PC-9 (cell line): Measurements from ENCODE around the gene STRADA.

Experiments used
- CTCF ChIP-seq: fragments of 200-600 bp; sonication (generic); conservative IDR thresholded peaks from 2 replicates; pipeline ENCODE4 v1.6.1; 2017; ENCODE audit warnings: mixed run types, antibody characterized with exemption, mild to moderate bottlenecking, moderate library complexity
- EZH2 ChIP-seq: fragments of 200-600 bp; sonication (generic); IDR thresholded peaks from 2 replicates; pipeline ENCODE4 v1.8.0; 2017; ENCODE audit warnings: antibody characterized with exemption, low read depth

GRCh38 chr17:63679214-63679613 is 62.4 kb downstream of the STRADA start:
- TF ChIP-seq CTCF (no peak), EZH2 (no peak)
